ENCODE measurements around the gene PROSER3. TPM values are rescaled to one million over a fixed set of nuclear protein-coding genes. Genes with fewer than 3 reads are reported as not detected.

Gene PROSER3
- total and polyA plus RNA-seq, 2 donors (not counting 3 experiments of a cell fraction or from before 2014, with no cell fraction given): 18.3 to 28.3 TPM

DNA sequence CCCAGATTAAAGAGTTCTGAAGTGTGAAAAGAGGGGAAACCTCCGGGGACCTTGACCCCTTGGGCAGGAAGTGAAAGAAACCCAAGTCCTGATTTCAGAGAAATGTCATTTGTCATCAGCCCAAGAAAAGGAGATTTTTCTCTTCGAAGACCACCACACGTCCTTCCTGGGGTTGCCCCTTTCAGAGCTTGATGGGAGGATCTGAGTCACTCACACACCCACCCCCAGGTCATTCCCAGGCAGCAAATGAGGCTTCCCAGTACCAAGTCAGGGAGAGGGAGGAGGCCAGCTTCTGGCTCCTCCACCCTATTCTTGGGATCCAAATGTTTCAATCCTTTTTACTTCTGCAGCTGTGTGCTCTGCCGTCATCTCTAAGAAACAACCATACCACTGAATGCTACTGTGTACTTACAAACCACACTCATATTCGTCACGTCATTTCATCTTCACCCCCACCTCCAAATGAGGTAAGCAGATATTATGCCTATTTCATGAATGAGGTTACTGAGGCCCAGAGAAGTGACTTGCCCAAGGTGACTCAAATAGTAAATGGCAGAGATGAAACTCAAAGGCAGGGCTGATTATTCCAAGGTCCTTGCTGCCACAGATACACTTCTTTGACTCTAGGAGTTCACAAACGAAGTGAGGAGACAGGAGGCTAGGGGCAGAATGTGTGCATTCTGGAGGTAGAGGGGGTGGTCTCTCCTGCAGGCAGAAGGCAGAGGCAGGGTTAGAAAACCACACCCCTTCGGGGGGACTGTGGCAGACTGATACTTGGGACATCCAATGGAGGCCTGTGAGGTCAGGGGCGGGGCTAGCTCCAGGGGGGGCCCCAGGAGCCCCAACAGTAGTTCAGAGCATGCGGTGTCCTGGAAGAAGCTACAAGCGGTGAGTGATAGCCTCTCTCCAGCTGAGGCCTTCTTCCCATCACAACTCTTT, 45.1 kb upstream of the PROSER3 start:
- CTCF ChIA-PET: interaction anchor here (1.4 to 2.2 kb wide), 3 partner anchors 11 to 18 kb away, joined by 4 to 11 read pairs (median 5); no protein-coding TSS in a partner anchor
- Histone ChIP-seq H2AFZ (ENCODE audit: low read depth, low read length) (no peak overlapping the region), H3K9ac (replicated peaks; ENCODE audit: extremely low read depth, insufficient read depth, low read length) (no peak overlapping the region), H3K9me3 (replicated peaks; ENCODE audit: control insufficient read depth, insufficient read depth, low read length) (no peaks in the 10 kb centered on the region), H3K4me1 (ENCODE audit: control insufficient read depth, extremely low read depth, insufficient read depth, low read length) (peaks cover 11% of the 10 kb centered on the region), H3K27me3 (ENCODE audit: control insufficient read depth in 2 of 2, insufficient read depth in 2 of 2, low read length in 2 of 2) (no peaks in the 10 kb centered on the region), H3K4me3 (replicated peaks in 1 of 3; ENCODE audit: insufficient read depth in 1 of 3, low read depth in 1 of 3, low read length in 3 of 3) (no peak overlapping the region), H3K27ac (ENCODE audit: insufficient read depth, low read depth, low read length) (no peak overlapping the region), H4K20me1 (replicated peaks; ENCODE audit: control insufficient read depth, extremely low read depth, insufficient read depth, low read length) (no peaks in the 10 kb centered on the region), H3K36me3 (ENCODE audit: control insufficient read depth in 2 of 2, extremely low read depth in 1 of 2, insufficient read depth in 2 of 2, low read length in 2 of 2) (no peaks in the 10 kb centered on the region), H3K79me2 (ENCODE audit: control insufficient read depth, insufficient read depth, low read length) (no peaks in the 10 kb centered on the region), H3K9me1 (replicated peaks; ENCODE audit: control insufficient read depth, extremely low read depth, insufficient read depth, low read length) (no peaks in the 10 kb centered on the region), H3K4me2 (ENCODE audit: insufficient read depth, low read length) (no peak overlapping the region)
- dilution Hi-C loops (cut with MboI; ENCODE audit: extremely low pct_ligation_motif_present, low sequenced_read_pairs) (no loop called here), intact Hi-C loops (cut with micrococcal nuclease) (no loop called here)
- POLR2A ChIA-PET: no interaction called here
- no peak for TF ChIP-seq GATA2 (IDR thresholded peaks at IDR 0.05; ENCODE audit: insufficient read depth, insufficient read length, low read depth, low read length)
- TF ChIP-seq POLR2AphosphoS5 (IDR thresholded peaks at IDR 0.05; ENCODE audit: insufficient read depth, low read depth, low read length): no peak
- TF ChIP-seq CTCF (IDR thresholded peaks at IDR 0.05; ENCODE audit: extremely low read depth in 1 of 2, insufficient read depth in 1 of 2, low read depth in 1 of 2, low read length in 2 of 2): no peak
- TF ChIP-seq POLR2A (IDR thresholded peaks at IDR 0.05; ENCODE audit: low read depth, low read length): no peak
- no peak for TF ChIP-seq JUN (IDR thresholded peaks at IDR 0.05; ENCODE audit: borderline replicate concordance, insufficient read depth, insufficient read length, low read depth)
- no peak for TF ChIP-seq EZH2 (IDR thresholded peaks at IDR 0.05; ENCODE audit: borderline replicate concordance, low read depth, low read length, severe bottlenecking)
- TF ChIP-seq MYC (IDR thresholded peaks at IDR 0.05; ENCODE audit: low read depth, low read length): no peak
- TF ChIP-seq FOS (IDR thresholded peaks at IDR 0.05; ENCODE audit: borderline replicate concordance, insufficient read depth, low read length): no peak
- TF ChIP-seq, protein P1, sequence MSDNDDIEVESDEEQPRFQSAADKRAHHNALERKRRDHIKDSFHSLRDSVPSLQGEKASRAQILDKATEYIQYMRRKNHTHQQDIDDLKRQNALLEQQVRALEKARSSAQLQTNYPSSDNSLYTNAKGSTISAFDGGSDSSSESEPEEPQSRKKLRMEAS (IDR thresholded peaks at IDR 0.05; ENCODE audit: insufficient read depth, insufficient read length): no peak
- BruUV-seq (replicated peaks): no TSS peak
- no peak for DNase-seq (ENCODE audit: low read depth, low spot score)
- FAIRE-seq: no peak
